GM18507 (cell line): ENCODE measurements around the gene DMRT3.
A peak's percentile ranks its signal among the peaks of the same experiment; 100 is the strongest.

Experiments
- DNase-seq: peaks from one replicate; pipeline ENCODE4 v3.0.0; 2011; ENCODE audit warnings: low read depth; ENCODE audit not compliant: insufficient read length; ENCODE audit errors: extremely low spot score
- FAIRE-seq: peaks from 2 replicates; lab custom pipeline; 2011; peaks lifted over from hg19 to GRCh38; lab: Jason Lieb, UNC

Gene DMRT3

GRCh38 chr9:976258-976942 lies at the start of gene DMRT3:
TSS of gene DMRT3 (plus strand) at chr9:976655. CDS start at chr9:977002, 347 bp downstream.
- no peak for FAIRE-seq
- no peak for DNase-seq

GRCh38 chr9:926976-927375 lies 49.5 kb upstream of the DMRT3 start:
- DNase-seq (no peak), FAIRE-seq (no peak)

GRCh38 chr9:928363-929042 lies 48.0 kb upstream of the DMRT3 start:
- DNase-seq (no peak), FAIRE-seq (peak; percentile 31)

- FAIRE-seq: no peak
- no peak for DNase-seq
These were observed 46.7 kb upstream of the DMRT3 start for GRCh38 chr9:929719-930118.

GRCh38 chr9:933356-933755 lies 43.1 kb upstream of the DMRT3 start:
- DNase-seq (no peak), FAIRE-seq (no peak)

- DNase-seq: no peak
- FAIRE-seq: no peak
These were observed 41.0 kb upstream of the DMRT3 start for GRCh38 chr9:935348-935965.

- FAIRE-seq (no peak), DNase-seq (no peak)
These were observed 33.5 kb upstream of the DMRT3 start for GRCh38 chr9:942805-943580.

- no peak for FAIRE-seq
- no peak for DNase-seq
These were observed 28.5 kb upstream of the DMRT3 start for GRCh38 chr9:947985-948384.

GRCh38 chr9:948497-948896 lies 28.0 kb upstream of the DMRT3 start:
- DNase-seq (no peak), FAIRE-seq (no peak)

- FAIRE-seq (no peak), DNase-seq (no peak)
These were observed 26.3 kb upstream of the DMRT3 start for GRCh38 chr9:950139-950538.

GRCh38 chr9:952546-952945 lies 23.9 kb upstream of the DMRT3 start:
- no peak for FAIRE-seq
- DNase-seq: no peak

- FAIRE-seq (no peak), DNase-seq (no peak)
These were observed 17.4 kb upstream of the DMRT3 start for GRCh38 chr9:959105-959504.

GRCh38 chr9:959914-960313 lies 16.5 kb upstream of the DMRT3 start:
- DNase-seq (no peak), FAIRE-seq (no peak)

GRCh38 chr9:962023-962422 lies 14.4 kb upstream of the DMRT3 start:
- FAIRE-seq: no peak
- DNase-seq: no peak

- DNase-seq: no peak
- FAIRE-seq: no peak
These were observed 11.0 kb upstream of the DMRT3 start for GRCh38 chr9:965497-965896.

GRCh38 chr9:966870-967269 lies 9.6 kb upstream of the DMRT3 start:
- no peak for DNase-seq
- no peak for FAIRE-seq

GRCh38 chr9:967436-967835 lies 9.0 kb upstream of the DMRT3 start:
- FAIRE-seq: no peak
- no peak for DNase-seq

GRCh38 chr9:967903-968641 lies 8.4 kb upstream of the DMRT3 start:
- no peak for FAIRE-seq
- no peak for DNase-seq

GRCh38 chr9:969310-970150 lies 6.9 kb upstream of the DMRT3 start:
- no peak for FAIRE-seq
- no peak for DNase-seq
